ENCODE measurements around the gene CIP2A. TPM values are rescaled to one million over a fixed set of nuclear protein-coding genes. Genes with fewer than 3 reads are reported as not detected.

The CIP2A gene
- total RNA-seq, 6 donors from 2014 or later: 1.9 to 7.5 (median 3.8) TPM

DNA sequence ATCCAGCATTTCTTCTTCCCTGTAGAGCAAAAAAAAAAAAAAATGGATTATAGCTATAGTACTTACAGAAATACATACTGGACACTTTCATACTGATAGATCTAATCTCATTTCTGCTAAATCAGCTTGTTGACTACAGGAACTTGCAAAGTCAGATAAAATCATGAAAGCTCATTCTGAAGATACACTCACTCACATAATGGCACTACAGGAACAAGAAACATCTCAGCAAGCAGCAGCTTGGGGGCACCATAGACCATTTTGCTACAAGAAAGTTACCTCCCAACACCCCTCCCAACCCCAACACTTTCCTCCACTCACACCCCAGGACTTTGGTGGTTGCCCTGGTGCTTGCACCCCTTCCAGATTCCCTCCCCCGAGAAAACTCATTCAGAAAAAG is 83.4 kb downstream of the CIP2A start:
- Histone ChIP-seq H3K27ac (no peak overlapping the region), H3K36me3 (no peaks in the 10 kb centered on the region), H3K27me3 (no peaks in the 10 kb centered on the region), H3K4me3 (no peak overlapping the region), H3K4me1 (no peaks in the 10 kb centered on the region), H3K9me3 (no peaks in the 10 kb centered on the region)
- WGBS, 2 donors: 76 to 90% methylated on average over 1 of the region's 1 CpG
- no peak for ATAC-seq (ENCODE audit: low FRiP score in 2 of 2)
- TF ChIP-seq POLR2AphosphoS5 (IDR thresholded peaks at IDR 0.05) (no peak), EP300 (IDR thresholded peaks at IDR 0.05) (no peak), POLR2A (IDR thresholded peaks at IDR 0.05) (no peak)
- TF ChIP-seq, protein P1, sequence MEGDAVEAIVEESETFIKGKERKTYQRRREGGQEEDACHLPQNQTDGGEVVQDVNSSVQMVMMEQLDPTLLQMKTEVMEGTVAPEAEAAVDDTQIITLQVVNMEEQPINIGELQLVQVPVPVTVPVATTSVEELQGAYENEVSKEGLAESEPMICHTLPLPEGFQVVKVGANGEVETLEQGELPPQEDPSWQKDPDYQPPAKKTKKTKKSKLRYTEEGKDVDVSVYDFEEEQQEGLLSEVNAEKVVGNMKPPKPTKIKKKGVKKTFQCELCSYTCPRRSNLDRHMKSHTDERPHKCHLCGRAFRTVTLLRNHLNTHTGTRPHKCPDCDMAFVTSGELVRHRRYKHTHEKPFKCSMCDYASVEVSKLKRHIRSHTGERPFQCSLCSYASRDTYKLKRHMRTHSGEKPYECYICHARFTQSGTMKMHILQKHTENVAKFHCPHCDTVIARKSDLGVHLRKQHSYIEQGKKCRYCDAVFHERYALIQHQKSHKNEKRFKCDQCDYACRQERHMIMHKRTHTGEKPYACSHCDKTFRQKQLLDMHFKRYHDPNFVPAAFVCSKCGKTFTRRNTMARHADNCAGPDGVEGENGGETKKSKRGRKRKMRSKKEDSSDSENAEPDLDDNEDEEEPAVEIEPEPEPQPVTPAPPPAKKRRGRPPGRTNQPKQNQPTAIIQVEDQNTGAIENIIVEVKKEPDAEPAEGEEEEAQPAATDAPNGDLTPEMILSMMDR (IDR thresholded peaks at IDR 0.05): no peak
- no peak for DNase-seq

DNA sequence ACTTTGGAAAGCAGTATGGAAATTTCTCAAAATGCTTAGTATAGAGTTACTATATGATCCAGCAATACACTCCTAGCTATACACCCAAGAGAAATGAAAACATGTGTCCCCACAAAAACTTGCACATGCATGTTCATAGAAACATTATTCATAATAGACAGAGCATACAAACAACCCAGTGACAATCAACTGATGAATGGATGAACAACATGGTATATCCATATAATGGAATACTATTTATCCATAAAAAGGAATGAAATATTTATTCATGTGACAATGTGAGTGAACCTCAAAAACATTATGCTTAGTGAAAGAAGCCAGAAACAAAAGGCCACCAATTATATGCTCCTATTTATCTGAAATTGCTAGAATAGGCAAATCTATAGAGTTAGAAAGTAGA is 85.5 kb downstream of the CIP2A start:
- DNase-seq (no peak), ATAC-seq (ENCODE audit: low FRiP score in 2 of 2) (no peak)
- TF ChIP-seq POLR2AphosphoS5 (IDR thresholded peaks at IDR 0.05) (no peak), EP300 (IDR thresholded peaks at IDR 0.05) (no peak), POLR2A (IDR thresholded peaks at IDR 0.05) (no peak)
- TF ChIP-seq, protein P1 (IDR thresholded peaks at IDR 0.05): no peak

DNA sequence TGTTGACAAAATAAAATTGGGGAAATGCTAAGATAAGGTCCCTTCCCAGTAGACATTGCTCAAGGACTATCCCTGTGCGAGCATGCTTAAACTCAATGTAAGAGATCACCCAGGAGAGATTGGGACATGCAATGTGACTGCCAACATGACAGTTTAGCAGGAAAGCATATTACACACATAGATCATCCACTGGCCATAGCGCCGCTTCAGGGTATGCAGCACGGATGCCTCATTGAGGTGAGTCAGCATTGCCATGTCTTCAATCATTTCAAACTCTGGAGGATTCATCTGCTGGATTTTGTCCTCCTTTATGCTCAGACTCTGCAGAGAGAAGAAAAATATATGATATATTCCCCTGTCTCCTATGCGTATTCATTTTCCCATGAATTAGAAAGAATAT is 87.7 kb downstream of the CIP2A start:
- ATAC-seq (ENCODE audit: low FRiP score in 2 of 2): no peak

More for the DNA sequence above, 85.5 kb downstream of the CIP2A start:
- Histone ChIP-seq H3K9me3 (no peaks in the 10 kb centered on the region), H3K4me3 (no peak overlapping the region), H3K4me1 (no peaks in the 10 kb centered on the region), H3K27me3 (no peaks in the 10 kb centered on the region), H3K27ac (no peak overlapping the region), H3K36me3 (no peaks in the 10 kb centered on the region)

DNA sequence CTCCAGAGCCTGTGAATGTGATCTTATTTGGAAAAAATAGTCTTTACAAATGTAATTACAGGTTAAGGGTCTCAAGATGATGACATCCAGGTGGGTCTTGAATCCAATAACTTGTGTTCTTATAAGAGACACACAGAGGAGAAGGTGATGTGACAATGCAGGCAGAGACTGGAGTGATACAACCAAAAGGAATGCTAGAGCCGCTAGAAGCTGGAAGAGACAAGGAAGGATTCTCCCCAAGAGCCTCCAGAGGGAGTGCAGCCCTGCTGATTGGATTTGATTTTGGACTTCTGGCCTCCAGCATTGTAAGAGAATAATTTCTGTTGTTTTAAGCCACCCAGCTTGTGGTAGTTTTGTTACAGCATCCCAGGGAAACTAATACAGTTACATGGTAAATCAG is 88.5 kb downstream of the CIP2A start:
- WGBS, 2 donors: 90 to 100% methylated on average over 1 of the region's 1 CpG
- Histone ChIP-seq H3K27me3 (no peaks in the 10 kb centered on the region), H3K4me3 (no peak overlapping the region), H3K4me1 (no peaks in the 10 kb centered on the region), H3K36me3 (no peaks in the 10 kb centered on the region), H3K27ac (no peak overlapping the region), H3K9me3 (no peaks in the 10 kb centered on the region)
- ATAC-seq (ENCODE audit: low FRiP score in 2 of 2) (no peak), DNase-seq (no peak)
- TF ChIP-seq POLR2AphosphoS5 (IDR thresholded peaks at IDR 0.05) (no peak), POLR2A (IDR thresholded peaks at IDR 0.05) (no peak), EP300 (IDR thresholded peaks at IDR 0.05) (no peak)
- TF ChIP-seq, protein P1 (IDR thresholded peaks at IDR 0.05): no peak

More for the DNA sequence above, 87.7 kb downstream of the CIP2A start:
- Histone ChIP-seq H3K27ac (no peak overlapping the region), H3K36me3 (no peaks in the 10 kb centered on the region), H3K27me3 (no peaks in the 10 kb centered on the region), H3K4me1 (no peaks in the 10 kb centered on the region), H3K9me3 (no peaks in the 10 kb centered on the region), H3K4me3 (no peak overlapping the region)
- WGBS, 2 donors: 87 to 93% methylated on average over 5 of the region's 5 CpGs
- TF ChIP-seq, protein P1 (IDR thresholded peaks at IDR 0.05): no peak
- no peak for TF ChIP-seq POLR2A (IDR thresholded peaks at IDR 0.05)
- TF ChIP-seq POLR2AphosphoS5 (IDR thresholded peaks at IDR 0.05): no peak
- no peak for TF ChIP-seq EP300 (IDR thresholded peaks at IDR 0.05)
- DNase-seq: no peak

Small RNA genes lying within 50 kb of the gene (small RNA-seq; reads per million reads assigned to genes)
- gene RF00156: 0 reads per million in 4 donors

Other genes starting within 250 kb of the CIP2A start
- gene MYH15, start 78.8 kb downstream of the CIP2A start, total RNA-seq: 1 to 10 TPM in 3 of 6 donors, under 1 TPM in 3; 0.20 to 7.3 (median 0.93) TPM
- gene DZIP3, start 284 bp upstream of the CIP2A start, total RNA-seq: 10 to 100 TPM in 2 of 6 donors, 1 to 10 TPM in 4; 3.4 to 25.0 (median 7.5) TPM
- not detected for gene RETNLB, start 168.0 kb upstream of the CIP2A start, total RNA-seq
- 1 to 10 TPM in 4 of 6 donors, under 1 TPM in 2; 0.67 to 9.9 (median 1.1) TPM for gene TRAT1, start 233.3 kb upstream of the CIP2A start, total RNA-seq